OCI-M2 (cell line): ENCODE results near the gene IL31.

Experiments
- DNase-seq: peaks from one replicate; lab custom pipeline; 2025; ENCODE audit not compliant: unreplicated experiment; lab: John Stamatoyannopoulos, UW

Gene IL31

DNA sequence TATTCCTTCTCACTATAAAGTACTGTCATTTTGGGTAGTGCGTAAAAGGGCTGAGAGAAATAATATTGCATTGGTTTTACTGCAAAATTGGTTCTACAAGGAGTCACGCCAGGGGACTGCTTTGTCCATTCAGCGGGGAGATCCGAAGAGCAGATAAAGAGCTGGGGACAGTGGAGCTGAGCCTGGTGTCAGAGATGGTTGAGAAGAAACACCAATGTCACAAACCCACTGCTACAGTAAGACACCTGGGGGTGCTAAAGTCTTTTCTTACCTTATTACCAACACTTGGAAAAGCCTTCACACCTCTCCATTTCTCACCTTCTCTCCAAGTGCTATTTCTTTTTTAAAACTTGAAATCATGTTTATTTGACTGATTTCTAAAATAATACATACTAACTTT is 14.1 kb downstream of the IL31 start:
- no peak for DNase-seq

DNA sequence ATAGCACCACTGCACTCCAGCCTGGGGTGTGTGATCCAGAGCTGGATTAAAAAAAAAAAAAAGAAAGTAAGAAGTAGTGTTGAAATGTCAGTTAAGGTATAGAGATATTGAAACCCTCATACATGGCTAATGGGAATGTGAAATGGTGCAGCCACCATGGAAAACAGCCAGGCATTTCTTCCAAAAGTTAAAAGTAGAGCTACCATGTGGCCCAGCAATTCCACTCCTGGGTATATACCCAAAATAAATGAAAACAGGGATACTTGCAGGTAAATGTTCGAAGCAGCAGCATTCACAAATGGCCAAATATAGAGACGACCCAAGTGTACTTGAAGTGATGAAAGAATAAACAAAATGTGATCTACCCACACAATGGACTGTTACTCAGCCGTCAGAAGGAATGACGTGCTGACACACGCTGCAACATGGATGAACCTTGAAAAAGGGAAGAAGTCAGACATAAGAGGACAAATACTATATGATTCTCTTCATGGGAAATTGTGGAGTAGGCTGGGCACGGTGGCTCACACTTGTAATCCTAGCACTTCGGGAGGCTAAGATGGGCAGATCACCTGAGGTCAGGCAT is 15.2 kb downstream of the IL31 start:
- no peak for DNase-seq

GRCh38 chr12:122155705-122156104 is 18.3 kb downstream of the IL31 start:
- no peak for DNase-seq

GRCh38 chr12:122152754-122153153 is 21.3 kb downstream of the IL31 start:
- no peak for DNase-seq

- DNase-seq: no peak
Observed at GRCh38 chr12:122150127-122150681, 23.8 kb downstream of the IL31 start.

DNA sequence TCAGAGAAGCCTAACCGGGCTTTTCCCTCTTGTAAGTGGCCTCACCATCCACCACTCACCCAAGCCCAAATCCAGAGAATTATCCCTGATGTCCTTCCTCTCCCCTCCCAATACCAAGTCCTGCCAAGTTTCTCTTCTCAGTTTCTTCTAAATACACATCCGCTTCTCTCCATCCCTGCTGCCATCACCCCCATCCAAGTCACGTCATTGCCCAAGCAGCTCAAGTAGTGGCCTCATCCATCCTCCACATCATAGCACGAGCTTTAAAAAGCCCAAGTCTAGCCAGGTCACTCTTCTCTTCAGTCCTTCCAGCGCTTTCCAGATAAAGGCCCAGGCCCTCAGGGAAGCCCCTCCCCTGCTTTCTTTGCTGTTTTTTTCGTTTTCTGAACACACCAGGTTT is 25.4 kb downstream of the IL31 start:
- no peak for DNase-seq

GRCh38 chr12:122147514-122148290 is 26.3 kb downstream of the IL31 start:
- no peak for DNase-seq

DNA sequence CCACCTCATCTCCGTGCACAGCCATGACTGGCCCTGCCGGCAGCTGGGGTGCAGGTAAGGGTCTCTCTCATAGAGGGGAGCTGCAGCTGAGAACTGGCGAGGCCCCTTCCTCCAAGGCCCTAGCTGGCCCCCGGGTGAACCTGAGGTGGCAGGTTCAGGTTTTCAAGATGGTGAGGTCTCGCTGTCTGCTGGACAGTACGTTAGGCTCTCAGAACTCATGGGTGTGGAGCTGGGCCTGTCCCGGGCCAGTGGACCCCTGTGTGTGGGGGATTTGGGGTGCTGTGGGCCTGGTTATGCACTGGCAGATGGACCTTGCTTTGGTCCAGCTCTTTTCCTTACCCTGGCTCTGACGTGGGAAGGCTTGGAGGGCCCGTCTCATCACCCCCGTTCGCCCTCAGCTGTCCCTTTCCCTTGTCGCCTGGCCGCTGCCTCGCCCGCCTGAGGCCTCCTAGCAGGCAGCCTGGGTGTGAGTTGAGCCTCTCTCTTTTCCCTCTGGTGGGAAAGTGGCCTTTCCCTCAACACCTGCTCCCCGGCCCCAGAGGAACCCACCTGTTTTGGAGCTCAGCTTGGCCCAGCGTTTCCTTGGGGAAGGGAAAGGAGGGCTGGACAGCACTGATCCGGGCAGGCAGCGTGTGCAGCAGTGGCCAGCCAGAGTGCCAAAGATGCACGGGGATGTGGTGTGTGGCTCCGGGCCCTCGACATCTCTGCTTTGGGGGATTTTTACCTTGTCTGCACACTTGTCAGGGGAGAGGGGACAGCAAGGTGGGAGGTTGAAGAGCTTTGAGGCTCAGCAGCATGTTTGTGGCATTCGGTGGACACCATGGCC is 28.3 kb downstream of the IL31 start:
- no peak for DNase-seq

- DNase-seq: no peak
Observed at GRCh38 chr12:122144885-122145284, 29.1 kb downstream of the IL31 start.

DNA sequence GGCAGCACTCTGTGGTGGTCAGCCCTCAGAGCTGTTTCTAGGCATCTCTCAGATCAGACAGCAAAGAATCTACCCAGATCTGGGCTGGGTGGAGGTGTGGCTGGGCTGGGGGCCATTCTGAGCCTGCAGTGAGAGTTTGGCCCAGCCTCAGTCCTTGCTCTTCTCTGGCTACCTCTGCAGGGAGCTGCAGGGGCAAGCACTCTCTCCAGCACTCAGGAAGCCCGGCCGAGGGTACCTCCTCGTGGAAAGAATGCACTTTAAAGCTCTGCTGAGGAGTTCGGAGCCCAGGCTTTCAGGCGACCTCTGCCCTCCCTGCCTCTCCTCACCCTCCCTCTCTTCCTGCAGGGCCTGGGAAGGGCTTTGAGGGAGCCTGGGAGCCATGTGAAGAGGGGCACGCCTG is 31.2 kb downstream of the IL31 start:
- no peak for DNase-seq

DNA sequence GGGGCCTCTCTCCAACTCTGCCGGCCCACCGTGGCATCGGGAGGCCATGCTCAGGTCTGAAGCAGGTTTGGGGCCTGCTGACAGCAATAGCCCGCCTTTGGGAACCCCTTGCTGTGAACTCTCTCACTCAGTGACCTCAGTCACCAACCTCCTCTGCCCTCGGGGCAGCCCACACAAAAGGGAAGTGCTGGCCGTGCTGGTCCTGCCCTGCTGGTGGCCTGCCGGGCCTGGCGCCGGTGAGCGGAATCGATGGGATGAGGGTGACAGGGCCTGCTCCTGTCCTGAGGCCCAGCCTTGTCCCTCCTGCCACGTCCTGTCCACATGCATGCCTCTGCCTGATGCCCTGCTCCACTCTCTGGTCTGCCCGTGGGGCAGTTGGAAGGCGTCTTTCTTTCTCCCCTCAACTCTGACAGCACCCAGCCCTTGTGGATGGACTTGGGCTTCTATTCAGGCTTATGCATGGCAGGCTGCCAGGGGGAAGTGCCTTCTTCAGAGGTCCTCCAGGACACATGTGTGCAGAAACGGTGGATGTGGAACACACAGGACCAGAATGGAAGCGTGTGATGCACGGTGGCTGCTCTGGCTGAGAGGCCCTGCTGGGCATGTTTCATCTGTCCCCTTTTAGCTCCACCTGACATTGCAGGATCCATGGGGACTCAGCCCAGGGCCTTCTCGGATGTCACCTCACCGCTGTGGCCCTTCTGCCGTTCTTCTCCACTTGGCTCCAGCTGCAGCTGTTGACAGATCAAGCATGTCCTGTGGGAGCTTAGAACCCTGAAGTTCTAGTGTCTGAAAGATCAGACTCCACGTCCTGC is 31.9 kb downstream of the IL31 start:
- DNase-seq: no peak

- no peak for DNase-seq
Observed at GRCh38 chr12:122140467-122141257, 33.4 kb downstream of the IL31 start.

DNA sequence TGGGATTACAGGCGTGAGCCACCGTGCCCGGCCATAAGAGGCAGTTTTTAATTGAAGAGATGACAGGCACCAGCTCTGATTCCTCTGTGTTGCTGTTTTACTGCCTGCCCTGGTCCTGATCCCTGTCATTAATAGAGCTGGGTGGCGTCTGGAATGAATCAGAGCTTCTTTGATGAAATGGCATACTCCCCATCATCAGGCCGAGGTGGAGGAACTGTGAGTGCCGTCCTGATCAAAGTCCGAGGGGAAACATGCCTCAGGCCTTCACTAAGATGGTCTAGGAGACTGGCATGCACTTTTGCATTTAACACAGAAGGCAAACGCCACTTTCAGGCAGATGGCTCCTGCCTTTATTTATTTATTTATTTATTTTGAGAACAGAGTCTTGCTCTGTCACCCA is 34.1 kb downstream of the IL31 start:
- no peak for DNase-seq

GRCh38 chr12:122139266-122139665 is 34.8 kb downstream of the IL31 start:
- no peak for DNase-seq

DNA sequence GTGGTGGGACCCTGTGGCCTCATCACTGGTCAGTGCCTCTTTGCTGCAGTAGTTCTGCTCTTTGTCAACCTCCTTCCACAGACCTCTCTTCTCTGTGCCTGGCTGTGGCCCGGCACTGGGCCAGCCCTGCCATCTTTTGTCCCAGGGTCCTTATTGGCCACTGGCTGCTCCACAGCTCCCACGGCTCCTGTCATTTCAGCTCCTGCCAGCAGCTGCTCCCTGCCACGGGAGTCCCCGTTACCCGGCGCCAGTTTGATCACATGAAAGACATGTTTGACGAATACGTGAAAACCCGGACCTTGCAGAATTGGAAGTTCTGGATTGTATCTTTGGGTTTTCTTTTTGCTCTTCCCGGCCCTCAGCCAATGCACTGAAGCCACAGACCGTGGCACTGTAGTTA is 35.4 kb downstream of the IL31 start:
- DNase-seq: no peak

- DNase-seq: no peak
Observed at GRCh38 chr12:122138181-122138580, 35.8 kb downstream of the IL31 start.

DNA sequence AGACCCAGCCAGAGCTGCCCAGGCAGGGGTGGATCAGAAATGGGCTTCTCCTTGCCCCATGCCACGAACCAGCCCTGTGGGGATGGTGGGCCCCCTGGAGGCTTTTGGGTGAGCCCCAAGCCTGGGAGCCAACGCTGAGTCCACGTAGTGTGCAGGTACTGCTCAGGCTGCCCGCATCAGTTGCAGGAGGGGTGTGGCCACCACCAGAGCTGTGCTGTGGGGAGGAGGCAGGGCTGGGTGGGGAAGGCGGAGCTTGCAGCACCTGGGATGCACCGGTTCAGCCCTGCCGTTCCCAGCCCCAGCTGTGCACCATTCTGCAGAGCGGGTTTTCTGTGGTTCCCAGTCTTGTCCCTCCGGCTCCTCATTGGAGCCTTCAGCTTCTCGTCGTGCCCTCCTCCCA is 36.3 kb downstream of the IL31 start:
- no peak for DNase-seq

DNA sequence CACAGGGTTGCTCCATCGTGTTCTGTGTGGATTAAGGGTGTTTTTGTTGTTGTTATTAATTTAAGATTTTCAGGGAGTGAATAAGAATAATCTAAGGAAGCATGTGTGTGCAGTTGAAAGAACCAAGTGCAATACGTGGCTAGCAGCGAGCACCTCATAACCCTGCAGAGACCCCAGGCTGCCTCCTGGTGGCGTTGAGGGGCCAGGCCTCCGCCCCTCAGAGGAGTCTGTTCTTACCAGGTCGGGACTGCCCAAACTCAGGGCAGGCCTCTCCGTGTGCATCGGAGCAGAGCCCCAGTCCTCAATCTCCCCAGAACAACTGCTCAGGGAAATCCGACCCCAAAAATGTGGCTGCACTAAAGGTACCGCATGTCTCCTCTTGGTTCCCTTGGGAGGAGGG is 36.8 kb downstream of the IL31 start:
- DNase-seq: no peak

- DNase-seq: no peak
Observed at GRCh38 chr12:122135437-122136031, 38.5 kb downstream of the IL31 start.
